ENCODE data around the gene PPM1A.

The PPM1A gene

GRCh38 chr14:60273956-60274355, 24.9 kb downstream of the PPM1A start:
- no peaks in the 10 kb centered on the region; the same call in 1 of the 2 replicates for H3K36me3 ChIP-seq
- no peaks in the 10 kb centered on the region for H3K9me3 ChIP-seq (ENCODE audit: severe bottlenecking)
- no peak for DNase-seq
- TF ChIP-seq CTCF (IDR thresholded peaks at IDR 0.05; ENCODE audit: low read depth, low read length) = no peak
- H3K27me3 ChIP-seq (ENCODE audit: insufficient read depth, low read depth, severe bottlenecking) = no peaks in the 10 kb centered on the region
- no peak overlapping the region for H3K27ac ChIP-seq
- no peak overlapping the region for H3K4me3 ChIP-seq (ENCODE audit: low read depth, low read length)

GRCh38 chr14:60274448-60274847, 25.4 kb downstream of the PPM1A start:
- Histone ChIP-seq H3K9me3 (ENCODE audit: severe bottlenecking) (no peaks in the 10 kb centered on the region), H3K36me3 (no peaks in the 10 kb centered on the region; the same call in 1 of the 2 replicates), H3K27ac (no peak overlapping the region), H3K27me3 (ENCODE audit: insufficient read depth, low read depth, severe bottlenecking) (no peaks in the 10 kb centered on the region), H3K4me3 (ENCODE audit: low read depth, low read length) (no peak overlapping the region)
- no peak for TF ChIP-seq CTCF (IDR thresholded peaks at IDR 0.05; ENCODE audit: low read depth, low read length)
- DNase-seq = no peak

GRCh38 chr14:60275932-60276331, 26.9 kb downstream of the PPM1A start:
- DNase-seq = no peak
- Histone ChIP-seq H3K36me3 (no peaks in the 10 kb centered on the region; the same call in 1 of the 2 replicates), H3K9me3 (ENCODE audit: severe bottlenecking) (no peaks in the 10 kb centered on the region), H3K27ac (no peak overlapping the region), H3K4me3 (ENCODE audit: low read depth, low read length) (no peak overlapping the region), H3K27me3 (ENCODE audit: insufficient read depth, low read depth, severe bottlenecking) (no peaks in the 10 kb centered on the region)
- TF ChIP-seq CTCF (IDR thresholded peaks at IDR 0.05; ENCODE audit: low read depth, low read length) = no peak

- H3K4me3 ChIP-seq (ENCODE audit: low read depth, low read length) = no peak overlapping the region
- H3K9me3 ChIP-seq (ENCODE audit: severe bottlenecking) = no peaks in the 10 kb centered on the region
- H3K27me3 ChIP-seq (ENCODE audit: insufficient read depth, low read depth, severe bottlenecking) = no peaks in the 10 kb centered on the region
- H3K36me3 ChIP-seq = no peaks in the 10 kb centered on the region; the same call in 1 of the 2 replicates
- TF ChIP-seq CTCF (IDR thresholded peaks at IDR 0.05; ENCODE audit: low read depth, low read length) = no peak
- H3K27ac ChIP-seq = no peak overlapping the region
- no peak for DNase-seq
Measured at GRCh38 chr14:60276347-60276746, 27.3 kb downstream of the PPM1A start.

- TF ChIP-seq CTCF (IDR thresholded peaks at IDR 0.05; ENCODE audit: low read depth, low read length) = no peak
Measured at GRCh38 chr14:60277605-60278190, 28.7 kb downstream of the PPM1A start.

GRCh38 chr14:60278350-60278749, 29.3 kb downstream of the PPM1A start:
- no peak overlapping the region for H3K27ac ChIP-seq
- DNase-seq = no peak
- no peaks in the 10 kb centered on the region for H3K27me3 ChIP-seq (ENCODE audit: insufficient read depth, low read depth, severe bottlenecking)
- no peak for TF ChIP-seq CTCF (IDR thresholded peaks at IDR 0.05; ENCODE audit: low read depth, low read length)
- H3K4me3 ChIP-seq (ENCODE audit: low read depth, low read length) = no peak overlapping the region
- H3K36me3 ChIP-seq = peaks cover 9% of the 10 kb centered on the region
- no peaks in the 10 kb centered on the region for H3K9me3 ChIP-seq (ENCODE audit: severe bottlenecking)

More at GRCh38 chr14:60277605-60278190, 28.7 kb downstream of the PPM1A start:
- Histone ChIP-seq H3K36me3 (peaks cover 5% of the 10 kb centered on the region), H3K27me3 (ENCODE audit: insufficient read depth, low read depth, severe bottlenecking) (no peaks in the 10 kb centered on the region), H3K4me3 (ENCODE audit: low read depth, low read length) (no peak overlapping the region), H3K27ac (no peak overlapping the region), H3K9me3 (ENCODE audit: severe bottlenecking) (no peaks in the 10 kb centered on the region)
- no peak for DNase-seq
